Activated CD4-positive, alpha-beta T cell treated with anti-CD3 and anti-CD28 coated beads for 48 hours (primary cell): ENCODE results near the gene MT1B.
A peak's percentile ranks its signal among the peaks of the same experiment; 100 is the strongest.
"Not testable (repeated sequence)": the region's sequence is repeated elsewhere in the genome, so short reads cannot be mapped to it uniquely, and the experiment has no call there.

Source experiments
- DNase-seq: peaks from one replicate; pipeline ENCODE4 v3.0.0-alpha.2; 2020

Gene MT1B

DNA sequence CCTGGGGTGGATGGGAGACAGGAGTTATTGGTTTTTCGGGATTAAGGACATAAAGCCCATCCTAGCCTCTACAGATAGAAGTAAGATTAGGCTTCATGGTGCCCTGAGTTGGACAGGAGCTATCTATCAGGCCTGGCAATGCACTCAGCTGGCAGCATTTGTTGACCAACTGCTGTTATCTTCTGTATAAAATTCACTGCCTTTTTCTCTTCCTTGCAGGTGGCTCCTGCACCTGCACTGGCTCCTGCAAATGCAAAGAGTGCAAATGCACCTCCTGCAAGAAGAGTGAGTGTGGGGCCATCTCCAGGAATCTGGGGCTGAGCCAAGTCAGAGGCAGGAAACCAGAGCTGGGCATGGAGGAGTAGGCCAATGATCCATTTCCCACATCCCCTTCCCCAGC lies 12.6 kb upstream of the MT1B start:
- DNase-seq = no peak

DNA sequence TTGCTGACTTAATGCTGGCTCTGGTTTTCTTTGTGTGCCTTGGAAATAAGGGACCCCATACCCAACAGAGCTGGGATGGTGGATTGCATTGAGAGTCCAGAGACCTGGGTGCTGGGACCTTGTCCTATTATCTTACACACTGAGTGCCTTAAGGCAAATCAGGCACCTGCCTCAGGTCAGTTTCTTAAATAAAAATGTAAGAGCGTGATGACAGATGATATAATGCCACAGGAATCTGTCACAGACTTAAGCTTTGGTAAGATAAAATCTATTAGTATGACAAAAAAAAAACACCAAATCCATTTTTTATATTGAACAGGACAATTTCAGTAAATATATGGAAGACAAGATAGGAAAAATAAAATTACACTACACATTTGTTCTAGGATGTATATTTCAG lies 11.6 kb upstream of the MT1B start:
- DNase-seq = no peak

GRCh38 chr16:56641166-56641565 lies 10.5 kb upstream of the MT1B start:
- no peak for DNase-seq

GRCh38 chr16:56643080-56643778 lies 8.5 kb upstream of the MT1B start:
- DNase-seq = peak; percentile 85

DNA sequence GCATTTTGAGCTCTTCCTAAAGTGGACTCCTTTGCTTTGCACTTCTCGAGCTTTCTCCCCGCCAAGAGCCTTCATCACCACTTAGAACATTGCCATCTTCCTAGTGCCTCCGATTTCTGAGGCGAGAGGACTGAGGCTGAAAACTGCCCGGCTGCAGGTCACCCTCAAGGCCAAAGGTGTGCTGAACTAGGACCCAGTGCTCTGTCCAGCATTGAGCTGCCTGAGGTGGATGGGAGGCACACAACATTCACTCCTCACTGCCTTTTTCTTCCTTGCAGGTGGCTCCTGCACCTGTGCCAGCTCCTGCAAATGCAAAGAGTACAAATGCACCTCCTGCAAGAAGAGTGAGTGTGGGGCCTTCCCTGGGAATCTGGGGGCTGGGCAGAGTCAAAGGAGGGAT lies 7.9 kb upstream of the MT1B start:
- DNase-seq = no peak

DNA sequence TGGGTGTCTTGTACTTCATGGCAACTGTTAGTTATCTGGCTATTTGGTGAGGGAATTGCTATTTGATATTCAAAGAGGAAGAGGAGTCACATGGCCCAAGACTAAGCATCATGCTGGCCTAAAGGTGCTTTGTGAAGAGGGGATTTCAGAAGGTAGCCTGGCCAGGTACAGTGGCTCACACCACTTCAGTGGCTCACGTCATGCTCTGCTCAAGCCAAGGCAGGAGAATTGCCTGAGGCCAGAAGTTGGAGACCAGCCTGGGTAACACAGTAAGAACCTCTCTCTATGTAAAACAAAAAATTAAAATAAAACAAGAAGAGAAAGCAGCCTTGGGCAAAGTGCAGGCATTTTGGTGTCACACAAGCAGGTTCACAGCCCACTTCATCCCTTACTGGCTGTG lies 6.4 kb upstream of the MT1B start:
- DNase-seq = no peak

GRCh38 chr16:56645838-56646237 lies 5.8 kb upstream of the MT1B start:
- no peak for DNase-seq

DNA sequence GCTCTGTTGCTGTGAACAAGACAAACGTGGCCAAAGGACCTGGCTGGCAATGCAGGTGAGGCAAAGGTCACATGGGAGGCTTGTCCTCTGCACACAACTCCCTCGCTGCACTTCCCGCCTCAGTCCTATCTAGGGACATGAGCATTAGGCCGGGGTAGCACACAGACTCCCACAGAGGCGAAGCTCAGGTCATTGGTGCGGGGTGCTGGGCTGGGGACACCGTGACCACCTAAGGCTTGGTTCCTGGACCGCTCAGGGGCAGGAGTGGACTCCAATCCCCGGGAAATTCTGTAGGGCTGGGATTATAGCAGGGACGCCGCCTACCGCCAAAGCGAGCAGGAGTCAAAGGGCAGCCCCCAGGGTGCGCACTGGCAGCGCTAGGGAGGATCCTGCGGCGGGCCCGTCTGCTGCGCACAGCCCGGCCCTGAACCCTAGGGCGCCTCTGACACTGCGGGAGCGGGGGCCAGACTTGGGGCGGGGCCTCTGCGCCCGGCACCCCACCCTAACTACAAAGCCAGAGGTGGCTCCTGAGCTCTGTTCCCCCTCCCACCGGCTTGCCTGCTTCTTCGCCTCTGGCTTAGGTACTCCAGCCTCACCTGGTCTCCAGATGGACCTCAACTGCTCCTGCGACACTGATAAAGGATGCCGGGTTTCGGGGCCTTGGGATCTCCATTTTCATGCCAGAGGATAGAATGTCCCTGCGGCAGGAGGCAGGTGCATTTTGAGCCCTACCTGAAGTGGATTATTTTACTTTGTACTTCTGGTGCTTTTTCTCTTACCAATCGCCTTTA lies 3.9 kb upstream of the MT1B start:
- DNase-seq = no peak

- DNase-seq = no peak
These were observed 2.4 kb upstream of the MT1B start for GRCh38 chr16:56649271-56649670.

GRCh38 chr16:56649820-56650219 lies 1.9 kb upstream of the MT1B start:
- no peak for DNase-seq

GRCh38 chr16:56652600-56652999 lies 914 bp downstream of the MT1B start:
- no peak for DNase-seq

GRCh38 chr16:56653218-56653617 lies 1.5 kb downstream of the MT1B start:
- DNase-seq = no peak

DNA sequence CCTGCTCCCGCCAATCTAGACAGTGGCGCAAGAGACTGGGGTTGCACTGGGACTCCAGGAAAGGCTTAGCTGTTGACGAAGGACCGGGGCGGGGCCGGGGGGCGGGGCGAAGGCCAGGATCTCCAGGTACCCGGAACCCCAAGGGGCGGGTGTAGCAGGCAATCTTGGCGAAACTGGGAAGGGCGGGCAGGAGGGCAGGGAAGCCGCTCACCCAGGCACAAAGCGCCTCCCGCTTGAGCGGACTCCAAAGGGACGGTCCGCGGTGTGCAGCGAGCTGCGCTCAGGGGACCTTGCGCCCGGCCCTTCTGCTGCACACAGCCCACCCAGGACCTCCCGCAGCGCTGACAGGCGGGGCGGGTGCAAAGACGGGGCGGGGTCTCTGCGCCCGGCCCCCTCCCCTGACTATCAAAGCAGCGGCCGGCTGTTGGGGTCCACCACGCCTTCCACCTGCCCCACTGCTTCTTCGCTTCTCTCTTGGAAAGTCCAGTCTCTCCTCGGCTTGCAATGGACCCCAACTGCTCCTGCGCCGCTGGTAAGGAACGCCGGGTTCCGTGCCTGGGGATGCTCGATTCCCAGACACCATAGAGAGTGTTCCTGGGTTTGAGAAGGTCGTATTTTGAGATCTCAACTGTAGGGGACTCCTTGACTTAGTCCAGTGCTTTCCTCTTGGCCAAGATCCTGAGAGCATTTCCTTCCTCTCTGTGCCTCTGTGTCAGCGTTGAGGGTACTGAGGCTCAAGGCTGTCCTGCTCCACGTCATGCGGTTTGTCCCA lies 6.1 kb downstream of the MT1B start, which contains the start of gene MT1F:
MT1F (plus strand) TSS at position 405 of the 772 bp plus-strand sequence; CDS start at position 505, 100 bp downstream.
- DNase-seq = peak; percentile 76

DNA sequence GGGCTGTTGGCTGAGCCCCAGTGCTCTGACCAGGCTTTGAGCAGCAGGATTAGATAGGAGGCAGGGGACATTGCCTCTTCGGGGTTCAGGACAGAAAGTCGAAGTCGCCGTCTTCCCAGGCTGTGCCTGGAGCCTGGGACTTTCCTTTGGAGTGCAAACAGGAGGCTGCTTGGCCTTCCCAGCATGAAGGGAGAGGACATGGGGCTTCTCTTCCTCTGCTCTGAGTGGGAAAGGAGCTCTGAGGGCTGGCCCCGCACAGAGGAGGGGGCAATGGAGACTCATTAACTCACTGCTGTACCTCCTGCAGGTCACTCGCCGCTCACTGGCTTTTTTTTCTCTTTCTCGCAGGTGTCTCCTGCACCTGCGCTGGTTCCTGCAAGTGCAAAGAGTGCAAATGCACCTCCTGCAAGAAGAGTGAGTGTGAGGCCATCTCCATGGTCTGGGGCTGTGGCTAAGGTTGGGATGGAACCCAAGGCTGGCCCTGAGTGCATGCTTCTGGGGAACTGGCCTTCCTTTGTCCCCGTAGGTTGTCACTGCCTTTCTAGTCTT lies 6.7 kb downstream of the MT1B start:
- DNase-seq = no peak

GRCh38 chr16:56662357-56663354 lies 11.0 kb downstream of the MT1B start:
- DNase-seq = peak; percentile 62

GRCh38 chr16:56664506-56664905 lies 12.8 kb downstream of the MT1B start:
- DNase-seq = no peak

DNA sequence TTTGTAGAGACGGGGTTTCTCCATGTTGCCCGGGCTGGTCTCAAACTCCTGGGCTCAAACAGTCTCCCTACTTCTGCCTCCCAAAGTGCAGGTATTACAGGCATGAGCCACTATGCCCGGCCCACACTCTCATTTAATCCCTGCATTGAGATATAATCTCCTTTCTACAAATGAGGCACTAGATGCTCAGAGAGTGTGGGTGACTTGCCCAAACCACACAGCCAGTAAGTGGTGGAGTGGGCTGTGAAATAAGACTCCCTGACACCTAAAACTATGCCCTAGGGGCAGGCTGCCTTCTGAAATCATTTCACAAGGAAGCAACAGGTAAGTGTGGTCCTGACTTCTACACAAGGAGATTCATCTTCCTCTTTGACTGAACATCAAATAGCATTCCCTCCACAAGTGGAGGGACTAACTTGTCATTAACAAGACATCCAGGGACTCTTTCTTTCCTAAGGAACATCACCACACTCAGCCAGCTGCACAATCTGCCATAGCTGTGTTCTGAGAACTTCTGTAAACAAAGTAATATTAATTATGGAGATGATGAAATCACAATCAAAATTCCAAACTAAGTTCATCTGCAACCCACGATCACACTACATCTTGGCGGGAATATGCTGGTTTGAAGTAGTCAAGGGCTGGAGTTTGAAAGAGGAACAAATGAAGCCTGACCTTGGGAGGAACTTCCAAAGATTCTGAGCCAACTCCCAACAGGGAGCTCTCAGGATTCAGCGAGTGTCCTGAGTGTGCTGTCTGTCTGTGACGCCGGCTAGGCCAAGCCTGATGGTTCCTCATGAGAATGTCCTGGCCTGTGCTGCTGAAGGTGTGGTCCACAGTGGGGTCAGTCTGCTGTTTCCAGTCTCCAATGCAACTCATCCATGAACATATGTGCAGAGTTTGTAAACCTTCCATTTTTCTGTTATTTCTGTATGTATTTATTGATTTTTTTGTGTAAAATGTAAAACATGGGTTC lies 13.9 kb downstream of the MT1B start:
- DNase-seq = not testable (repeated sequence)

- peak; percentile 67 for DNase-seq
These were observed 16.2 kb downstream of the MT1B start, which contains the start of gene MT1G for GRCh38 chr16:56667581-56668571. TSS of gene MT1G (minus strand) at chr16:56668065. CDS start at chr16:56667993, 72 bp downstream.
